SH-SY5Y (cell line): ENCODE measurements around the gene GLB1L.

Experiments used
- GATA2 ChIP-seq: IDR thresholded peaks from 2 replicates; pipeline ENCODE4 v1.6.1; 2011; ENCODE audit warnings: mild to moderate bottlenecking, low read depth, low read length
- GATA3 ChIP-seq: IDR thresholded peaks from 2 replicates; pipeline ENCODE4 v1.6.1; 2011; ENCODE audit warnings: low read depth, mild to moderate bottlenecking, low read length, moderate library complexity

DNA sequence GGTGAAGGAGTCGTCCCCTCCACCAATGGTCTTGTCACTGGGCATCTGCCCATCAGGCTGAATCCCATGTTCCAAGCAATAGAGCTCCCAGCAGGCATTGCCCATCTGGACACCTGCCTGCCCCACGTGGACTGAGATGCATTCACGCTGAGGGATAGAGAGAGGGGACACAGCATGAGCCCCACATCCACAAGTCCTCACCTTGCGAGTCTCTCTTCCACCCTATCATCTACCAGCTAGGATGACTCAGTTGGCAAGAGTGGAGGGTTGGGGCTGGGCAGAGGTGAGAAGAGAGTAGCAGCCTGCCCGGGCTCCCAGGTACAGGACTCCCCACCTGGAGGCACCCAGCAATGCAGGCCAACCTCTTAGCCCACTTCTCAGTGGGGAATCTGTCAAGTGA, 6.8 kb upstream of the GLB1L start:
- TF ChIP-seq GATA2 (no peak), GATA3 (no peak)
